ENCODE measurements around the gene SIT1.

DNA sequence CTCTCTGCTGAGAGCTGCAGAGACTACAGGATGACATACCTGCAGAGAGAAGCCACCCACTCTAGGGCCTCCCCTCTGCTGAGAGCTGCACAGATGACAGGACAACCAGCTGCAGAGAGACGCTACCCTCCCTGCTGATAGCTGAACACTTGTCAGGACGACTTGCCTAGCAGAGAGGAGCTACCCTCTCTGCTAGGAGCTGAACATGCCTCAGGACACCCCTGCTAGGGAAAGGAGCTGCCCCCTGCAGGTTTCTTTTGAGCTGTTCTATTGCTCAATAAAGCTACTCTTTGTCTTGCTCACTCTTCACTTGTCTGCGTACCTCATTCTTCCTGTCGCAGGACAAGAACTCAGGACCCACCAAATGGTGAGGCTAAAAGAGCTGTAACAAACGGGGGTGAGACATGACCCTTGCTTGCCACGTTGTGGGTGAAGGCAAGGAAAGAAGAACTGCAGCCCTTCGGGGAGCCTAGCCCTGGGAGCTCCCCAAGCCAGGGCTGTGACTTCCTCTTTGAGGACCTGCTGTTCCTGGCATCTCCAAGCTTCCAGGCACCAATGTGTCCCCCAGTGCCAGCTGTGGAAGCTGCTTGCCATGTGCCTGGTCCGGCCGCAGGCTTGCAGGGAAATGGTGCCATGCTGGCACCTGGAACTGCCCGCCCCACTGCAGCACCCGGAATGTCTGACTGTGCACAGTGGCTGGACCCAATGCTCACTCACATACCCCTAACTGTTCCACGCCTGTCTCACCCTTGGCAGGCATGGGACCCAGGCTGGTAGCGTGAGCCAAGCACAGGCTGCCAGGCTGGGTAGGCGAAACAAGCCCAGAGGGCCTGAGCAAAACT lies 50.7 kb downstream of the SIT1 start:
- TF ChIP-seq, protein P1, sequence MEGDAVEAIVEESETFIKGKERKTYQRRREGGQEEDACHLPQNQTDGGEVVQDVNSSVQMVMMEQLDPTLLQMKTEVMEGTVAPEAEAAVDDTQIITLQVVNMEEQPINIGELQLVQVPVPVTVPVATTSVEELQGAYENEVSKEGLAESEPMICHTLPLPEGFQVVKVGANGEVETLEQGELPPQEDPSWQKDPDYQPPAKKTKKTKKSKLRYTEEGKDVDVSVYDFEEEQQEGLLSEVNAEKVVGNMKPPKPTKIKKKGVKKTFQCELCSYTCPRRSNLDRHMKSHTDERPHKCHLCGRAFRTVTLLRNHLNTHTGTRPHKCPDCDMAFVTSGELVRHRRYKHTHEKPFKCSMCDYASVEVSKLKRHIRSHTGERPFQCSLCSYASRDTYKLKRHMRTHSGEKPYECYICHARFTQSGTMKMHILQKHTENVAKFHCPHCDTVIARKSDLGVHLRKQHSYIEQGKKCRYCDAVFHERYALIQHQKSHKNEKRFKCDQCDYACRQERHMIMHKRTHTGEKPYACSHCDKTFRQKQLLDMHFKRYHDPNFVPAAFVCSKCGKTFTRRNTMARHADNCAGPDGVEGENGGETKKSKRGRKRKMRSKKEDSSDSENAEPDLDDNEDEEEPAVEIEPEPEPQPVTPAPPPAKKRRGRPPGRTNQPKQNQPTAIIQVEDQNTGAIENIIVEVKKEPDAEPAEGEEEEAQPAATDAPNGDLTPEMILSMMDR (IDR thresholded peaks at IDR 0.05): no peak
- TF ChIP-seq POLR2A (IDR thresholded peaks at IDR 0.05) (no peak), POLR2AphosphoS5 (IDR thresholded peaks at IDR 0.05) (no peak), EP300 (IDR thresholded peaks at IDR 0.05) (no peak)
